Smooth muscle cell of bladder (primary cell): Measurements from ENCODE around the gene CERCAM. TPM values are rescaled to one million over a fixed set of nuclear protein-coding genes. Genes with fewer than 3 reads are reported as not detected.

Source experiments
- total RNA-seq: library from RNA; depleted of rRNA; stranded (reverse); fragments of >200 nt; gene quantifications from 2 replicates; pipeline ENCODE4 v1.2.3, GENCODE V29; 2014

CERCAM gene, protein sequence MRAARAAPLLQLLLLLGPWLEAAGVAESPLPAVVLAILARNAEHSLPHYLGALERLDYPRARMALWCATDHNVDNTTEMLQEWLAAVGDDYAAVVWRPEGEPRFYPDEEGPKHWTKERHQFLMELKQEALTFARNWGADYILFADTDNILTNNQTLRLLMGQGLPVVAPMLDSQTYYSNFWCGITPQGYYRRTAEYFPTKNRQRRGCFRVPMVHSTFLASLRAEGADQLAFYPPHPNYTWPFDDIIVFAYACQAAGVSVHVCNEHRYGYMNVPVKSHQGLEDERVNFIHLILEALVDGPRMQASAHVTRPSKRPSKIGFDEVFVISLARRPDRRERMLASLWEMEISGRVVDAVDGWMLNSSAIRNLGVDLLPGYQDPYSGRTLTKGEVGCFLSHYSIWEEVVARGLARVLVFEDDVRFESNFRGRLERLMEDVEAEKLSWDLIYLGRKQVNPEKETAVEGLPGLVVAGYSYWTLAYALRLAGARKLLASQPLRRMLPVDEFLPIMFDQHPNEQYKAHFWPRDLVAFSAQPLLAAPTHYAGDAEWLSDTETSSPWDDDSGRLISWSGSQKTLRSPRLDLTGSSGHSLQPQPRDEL
- total RNA-seq, result 71.5 and 120 TPM in 2 replicates

DNA sequence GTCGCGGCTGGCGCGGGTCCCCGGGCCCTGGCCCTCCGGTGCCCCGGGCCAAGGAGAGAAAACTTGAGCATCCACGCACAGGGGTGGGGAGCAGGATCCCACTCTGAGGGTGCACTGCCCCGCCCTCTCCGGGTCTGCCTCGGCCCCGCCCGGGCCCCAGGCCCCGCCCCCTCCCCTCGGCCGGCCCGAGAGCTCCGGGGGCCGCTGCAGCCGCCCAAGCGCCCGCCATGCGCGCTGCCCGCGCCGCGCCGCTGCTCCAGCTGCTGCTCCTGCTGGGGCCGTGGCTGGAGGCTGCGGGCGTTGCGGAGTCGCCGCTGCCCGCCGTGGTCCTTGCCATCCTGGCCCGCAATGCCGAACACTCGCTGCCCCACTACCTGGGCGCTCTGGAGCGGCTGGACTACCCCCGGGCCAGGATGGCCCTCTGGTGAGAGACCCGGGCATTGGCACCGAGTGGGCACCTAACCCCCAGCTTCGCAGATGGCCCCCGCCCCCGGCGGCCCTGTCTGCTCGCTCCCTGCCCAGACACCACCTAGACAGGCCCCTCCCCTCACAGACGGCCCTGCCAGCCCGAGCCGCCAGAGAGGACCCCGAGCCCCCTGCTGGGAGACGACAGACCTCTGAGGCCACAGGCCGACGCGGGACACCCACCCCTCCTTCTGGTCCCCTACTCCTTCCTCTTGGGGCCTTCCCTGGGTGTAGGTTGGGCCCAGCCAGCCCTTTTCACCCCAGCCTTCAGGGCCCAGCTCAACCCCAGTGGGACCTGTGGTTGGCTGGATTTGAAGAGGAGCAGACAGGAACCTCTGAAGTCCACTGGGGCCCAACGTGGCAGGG is at the start of gene CERCAM:
CERCAM (plus strand) TSS at position 207 of the 831 bp plus-strand sequence; CDS start at position 228, 21 bp downstream.

DNA sequence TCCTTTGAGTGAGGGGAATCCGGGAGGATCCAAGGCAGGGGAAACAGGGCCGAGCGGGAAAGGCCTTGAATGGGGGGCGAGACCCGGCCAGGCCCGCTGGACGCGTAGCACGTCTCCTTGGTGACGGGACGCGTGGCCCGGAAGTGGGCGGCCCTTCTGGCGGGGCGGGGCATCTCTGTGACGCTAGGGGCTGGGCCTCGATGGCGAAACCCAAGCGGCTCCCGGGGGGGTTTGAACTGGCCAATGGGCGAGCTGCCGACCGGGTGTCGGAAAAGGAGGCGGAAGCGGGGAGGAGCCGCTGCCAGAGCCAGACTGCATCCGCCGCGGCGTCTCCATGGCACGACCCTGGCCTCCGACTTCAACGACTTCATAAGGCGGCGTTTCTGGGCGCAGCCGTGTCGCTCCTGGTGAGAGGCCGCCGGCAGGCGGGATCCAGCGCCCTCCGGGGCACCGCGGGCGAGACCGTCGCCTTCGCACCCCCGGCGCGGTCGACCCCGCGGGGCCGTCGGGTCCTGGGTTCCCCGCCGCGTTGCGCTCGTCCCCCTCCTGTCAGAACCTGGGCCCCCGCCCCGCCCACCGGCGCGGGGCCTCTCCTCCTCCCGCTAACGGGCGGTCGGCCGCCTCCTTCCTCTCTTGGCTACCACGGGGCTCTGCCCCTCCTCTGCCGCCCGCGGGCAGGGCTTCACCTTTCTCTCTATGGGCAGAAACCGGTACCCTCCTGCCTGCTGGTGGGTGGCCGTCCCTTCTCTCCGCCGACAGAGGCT is 35.4 kb downstream of the CERCAM start, which contains the start of gene ODF2:
ODF2 (plus strand) TSS at position 158 of the 764 bp plus-strand sequence; CDS start at position 244, 86 bp downstream.

Other genes with a start within 250 kb of the CERCAM start
- gene CIZ1, start 229.3 kb upstream of the CERCAM start, total RNA-seq, result 12.8 and 18.8 TPM in 2 replicates
- gene DNM1, start 217.5 kb upstream of the CERCAM start, total RNA-seq, result 5.7 and 9.6 TPM in 2 replicates
- 136 and 138 TPM in 2 replicates for gene GOLGA2, start 144.8 kb upstream of the CERCAM start, total RNA-seq
- 39.0 and 42.0 TPM in 2 replicates for gene SWI5, start 144.6 kb upstream of the CERCAM start, total RNA-seq
- gene TRUB2, start 98.4 kb upstream of the CERCAM start, total RNA-seq, result 17.5 and 18.0 TPM in 2 replicates
- gene COQ4, start 98.0 kb upstream of the CERCAM start, total RNA-seq, result 16.2 and 17.2 TPM in 2 replicates
- 10.2 and 14.2 TPM in 2 replicates for gene SLC27A4, start 80.3 kb upstream of the CERCAM start, total RNA-seq
- 30.3 and 32.9 TPM in 2 replicates for gene URM1, start 49.5 kb upstream of the CERCAM start, total RNA-seq
- 30.0 and 39.2 TPM in 2 replicates for gene ODF2, start 35.1 kb downstream of the CERCAM start, total RNA-seq
- 16.6 and 20.1 TPM in 2 replicates for gene GLE1, start 83.9 kb downstream of the CERCAM start, total RNA-seq
- 321 and 365 TPM in 2 replicates for gene SPTAN1, start 131.7 kb downstream of the CERCAM start, total RNA-seq
- 23.5 and 25.1 TPM in 2 replicates for gene DYNC2I2, start 236.0 kb downstream of the CERCAM start, total RNA-seq